HepG2 (cell line): ENCODE results near the gene TOP2A. TPM values are rescaled to one million over a fixed set of nuclear protein-coding genes. Genes with fewer than 3 reads are reported as not detected.
A peak's percentile ranks its signal among the peaks of the same experiment; 100 is the strongest.

Experiments used
- ATF7-NPFF ChIP-seq: sonication (generic); formaldehyde crosslinking; IDR thresholded peaks from 2 replicates; pipeline ENCODE4 v1.8.1; 2023; ENCODE audit warnings: mild to moderate bottlenecking, low read depth, missing genetic modification reagents, moderate library complexity
- CCDC6 ChIP-seq: sonication (generic); formaldehyde crosslinking; IDR thresholded peaks from 2 replicates; pipeline ENCODE4 v1.8.1; 2022; ENCODE audit warnings: mild to moderate bottlenecking, missing genetic modification reagents, moderate library complexity
- HCFC1 ChIP-seq: fragments of 150-350 bp; IDR thresholded peaks from 2 replicates; pipeline ENCODE4 v1.6.1; 2014; ENCODE audit warnings: low read depth, low read length
- HNRNPK ChIP-seq: fragments of 200-400 bp; formaldehyde crosslinking; IDR thresholded peaks from 2 replicates; pipeline ENCODE4 v1.6.1; 2018; ENCODE audit warnings: low read length, low read depth, moderate library complexity, mild to moderate bottlenecking; ENCODE audit not compliant: poor library complexity, severe bottlenecking
- HOXD1 ChIP-seq: sonication (generic); formaldehyde crosslinking; IDR thresholded peaks from 2 replicates; pipeline ENCODE4 v1.5.0; 2020; ENCODE audit warnings: missing genetic modification reagents
- MEIS2 ChIP-seq: sonication (generic); formaldehyde crosslinking; IDR thresholded peaks from 2 replicates; pipeline ENCODE4 v1.9.0; 2021; ENCODE audit warnings: mild to moderate bottlenecking, missing genetic modification reagents
- NPAS2 ChIP-seq: sonication (generic); formaldehyde crosslinking; IDR thresholded peaks from 2 replicates; pipeline ENCODE4 v1.8.0; 2022; ENCODE audit warnings: mild to moderate bottlenecking, missing genetic modification reagents, borderline replicate concordance
- REPIN1 ChIP-seq: sonication (generic); formaldehyde crosslinking; IDR thresholded peaks from 2 replicates; pipeline ENCODE4 v1.8.0; 2022; ENCODE audit warnings: missing genetic modification reagents, low read depth, mild to moderate bottlenecking, borderline replicate concordance
- RFX5 ChIP-seq: IDR thresholded peaks from 2 replicates; pipeline ENCODE4 v1.6.1; 2011; ENCODE audit warnings: low read depth, low read length, improper control_type of control experiment
- YEATS2 ChIP-seq: sonication (generic); formaldehyde crosslinking; IDR thresholded peaks from 2 replicates; pipeline ENCODE4 v1.4.0; 2020; ENCODE audit warnings: missing genetic modification reagents, borderline replicate concordance
- ZFP36 ChIP-seq: fragments of 150-350 bp; IDR thresholded peaks from 2 replicates; pipeline ENCODE4 v1.6.1; 2018; ENCODE audit warnings: borderline replicate concordance, low read length, low read depth; ENCODE audit not compliant: partially characterized antibody
- ZNF160 ChIP-seq: sonication (generic); formaldehyde crosslinking; IDR thresholded peaks from 2 replicates; pipeline ENCODE4 v1.8.0; 2022; ENCODE audit warnings: mild to moderate bottlenecking, inconsistent platforms, missing genetic modification reagents
- ZNF251 ChIP-seq: sonication (generic); formaldehyde crosslinking; IDR thresholded peaks from 2 replicates; pipeline ENCODE4 v1.9.0; 2021; ENCODE audit warnings: mild to moderate bottlenecking, missing genetic modification reagents
- polyA plus RNA-seq, 8 experiments: library from polyadenylated mRNA; depleted of rRNA in 3 of 8; stranded (reverse) in 7 of 8; unstranded in 1 of 8; fragments of >200 nt; fragmentation: Illumina TruSeq in 4 of 8; extraction: Trizol in 4 of 8; gene quantifications; 2 replicates each; pipeline versions ENCODE4 v1.2.1 to v1.2.3, GENCODE V29; 2011 to 2016; ENCODE audit warnings: low read depth in 4 of 8, missing spikeins in 1 of 8, mixed read lengths in 1 of 8; ENCODE audit not compliant: insufficient read depth in 1 of 8
- total RNA-seq, 5 experiments: library from RNA; depleted of rRNA; stranded (reverse); fragments of >200 nt; fragmentation: Illumina TruSeq; extraction: Trizol; gene quantifications; 2 replicates each; pipeline ENCODE4 v1.2.3, GENCODE V29; 2016; ENCODE audit warnings: low read depth in 1 of 5
- TF ChIP-seq, protein P1 (sequence below): sonication (generic); formaldehyde crosslinking; IDR thresholded peaks from 2 replicates; pipeline ENCODE4 v1.5.1; 2020; ENCODE audit warnings: mild to moderate bottlenecking, missing genetic modification reagents
- TF ChIP-seq, protein P2 (sequence below): sonication (generic); formaldehyde crosslinking; IDR thresholded peaks from 2 replicates; pipeline ENCODE4 v1.5.1; 2020; ENCODE audit warnings: mild to moderate bottlenecking, missing genetic modification reagents, borderline replicate concordance
- TF ChIP-seq, protein P3 (sequence below): IDR thresholded peaks from 2 replicates; pipeline ENCODE4 v1.4.0; 2020; ENCODE audit warnings: mild to moderate bottlenecking, missing genetic modification reagents

The TOP2A gene
- total and polyA plus RNA-seq, 2 of the 13 experiments (the other 11 are each of a cell fraction or from before 2014, with no cell fraction given): 108 to 327 TPM

DNA sequence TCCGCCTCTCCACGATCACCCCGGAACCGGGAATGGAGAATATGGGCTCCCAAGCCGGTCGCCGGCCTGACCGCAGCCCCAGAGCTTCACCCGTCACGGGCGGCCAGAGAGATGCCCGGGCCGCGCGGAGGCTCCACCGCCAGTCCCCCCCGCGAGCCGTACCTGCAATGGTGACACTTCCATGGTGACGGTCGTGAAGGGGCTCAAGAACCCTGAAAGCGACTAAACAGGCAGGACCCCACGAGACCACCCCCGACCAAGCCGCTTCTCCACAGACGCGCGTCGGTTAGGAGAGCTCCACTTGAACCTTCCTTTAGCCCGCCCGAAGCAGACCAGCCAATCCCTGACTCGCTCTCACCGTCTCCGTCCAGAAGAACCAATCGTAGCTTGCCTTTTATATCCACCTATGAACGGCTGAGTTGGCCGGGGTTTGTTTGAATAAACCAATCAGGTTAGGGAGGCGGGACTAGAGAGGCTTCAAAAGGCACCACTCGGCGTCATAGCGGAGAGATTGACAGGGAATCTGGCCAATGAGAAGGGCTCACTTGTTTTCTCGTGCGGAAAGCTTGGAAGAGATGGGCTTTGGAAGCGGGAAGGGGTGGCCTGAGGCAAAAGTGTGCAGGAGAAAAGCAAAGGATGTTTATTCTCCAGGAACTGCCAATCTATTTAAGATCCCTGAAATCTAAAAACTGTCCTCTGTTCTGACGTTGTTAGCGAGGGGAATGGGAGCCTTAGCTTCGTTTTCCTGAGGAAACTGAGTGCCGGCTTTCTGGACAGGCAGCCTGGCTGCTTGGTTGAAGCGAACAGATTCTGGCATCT, at the start of gene TOP2A (continued):
- TF ChIP-seq, protein P1, sequence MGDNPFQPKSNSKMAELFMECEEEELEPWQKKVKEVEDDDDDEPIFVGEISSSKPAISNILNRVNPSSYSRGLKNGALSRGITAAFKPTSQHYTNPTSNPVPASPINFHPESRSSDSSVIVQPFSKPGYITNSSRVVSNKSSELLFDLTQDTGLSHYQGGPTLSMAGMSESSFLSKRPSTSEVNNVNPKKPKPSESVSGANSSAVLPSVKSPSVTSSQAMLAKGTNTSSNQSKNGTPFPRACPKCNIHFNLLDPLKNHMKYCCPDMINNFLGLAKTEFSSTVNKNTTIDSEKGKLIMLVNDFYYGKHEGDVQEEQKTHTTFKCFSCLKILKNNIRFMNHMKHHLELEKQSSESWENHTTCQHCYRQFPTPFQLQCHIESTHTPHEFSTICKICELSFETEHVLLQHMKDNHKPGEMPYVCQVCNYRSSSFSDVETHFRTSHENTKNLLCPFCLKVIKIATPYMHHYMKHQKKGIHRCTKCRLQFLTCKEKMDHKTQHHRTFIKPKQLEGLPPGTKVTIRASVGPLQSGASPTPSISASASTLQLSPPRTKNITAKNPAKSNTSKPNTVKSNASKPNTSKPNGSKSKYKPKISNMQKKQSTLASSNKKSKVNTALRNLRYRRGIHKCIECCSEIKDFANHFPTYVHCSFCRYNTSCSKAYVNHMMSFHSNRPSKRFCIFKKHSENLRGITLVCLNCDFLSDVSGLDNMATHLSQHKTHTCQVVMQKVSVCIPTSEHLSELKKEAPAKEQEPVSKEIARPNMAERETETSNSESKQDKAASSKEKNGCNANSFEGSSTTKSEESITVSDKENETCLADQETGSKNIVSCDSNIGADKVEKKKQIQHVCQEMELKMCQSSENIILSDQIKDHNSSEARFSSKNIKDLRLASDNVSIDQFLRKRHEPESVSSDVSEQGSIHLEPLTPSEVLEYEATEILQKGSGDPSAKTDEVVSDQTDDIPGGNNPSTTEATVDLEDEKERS (CRISPR knock-in tag): no peak
- TF ChIP-seq ZNF251 (CRISPR knock-in tag) (no peak), ZFP36 (no peak), NPAS2 (CRISPR knock-in tag) (no peak), ZNF160 (CRISPR knock-in tag) (no peak; the same call in 1 of the 2 replicates), HCFC1 (no peak), HNRNPK (no peak), YEATS2 (CRISPR knock-in tag) (peak; percentile 75; the same call in 1 of the 2 replicates), RFX5 (0 out of 2 replicates have a peak, but pooled peaks have one; percentile 10), MEIS2 (peak; percentile 48; the same call in 1 of the 2 replicates), CCDC6 (CRISPR knock-in tag) (peak; percentile 98), HOXD1 (CRISPR knock-in tag) (no peak), ATF7-NPFF (peak; percentile 96), REPIN1 (CRISPR knock-in tag) (peak; percentile 92)
- TF ChIP-seq, protein P2, sequence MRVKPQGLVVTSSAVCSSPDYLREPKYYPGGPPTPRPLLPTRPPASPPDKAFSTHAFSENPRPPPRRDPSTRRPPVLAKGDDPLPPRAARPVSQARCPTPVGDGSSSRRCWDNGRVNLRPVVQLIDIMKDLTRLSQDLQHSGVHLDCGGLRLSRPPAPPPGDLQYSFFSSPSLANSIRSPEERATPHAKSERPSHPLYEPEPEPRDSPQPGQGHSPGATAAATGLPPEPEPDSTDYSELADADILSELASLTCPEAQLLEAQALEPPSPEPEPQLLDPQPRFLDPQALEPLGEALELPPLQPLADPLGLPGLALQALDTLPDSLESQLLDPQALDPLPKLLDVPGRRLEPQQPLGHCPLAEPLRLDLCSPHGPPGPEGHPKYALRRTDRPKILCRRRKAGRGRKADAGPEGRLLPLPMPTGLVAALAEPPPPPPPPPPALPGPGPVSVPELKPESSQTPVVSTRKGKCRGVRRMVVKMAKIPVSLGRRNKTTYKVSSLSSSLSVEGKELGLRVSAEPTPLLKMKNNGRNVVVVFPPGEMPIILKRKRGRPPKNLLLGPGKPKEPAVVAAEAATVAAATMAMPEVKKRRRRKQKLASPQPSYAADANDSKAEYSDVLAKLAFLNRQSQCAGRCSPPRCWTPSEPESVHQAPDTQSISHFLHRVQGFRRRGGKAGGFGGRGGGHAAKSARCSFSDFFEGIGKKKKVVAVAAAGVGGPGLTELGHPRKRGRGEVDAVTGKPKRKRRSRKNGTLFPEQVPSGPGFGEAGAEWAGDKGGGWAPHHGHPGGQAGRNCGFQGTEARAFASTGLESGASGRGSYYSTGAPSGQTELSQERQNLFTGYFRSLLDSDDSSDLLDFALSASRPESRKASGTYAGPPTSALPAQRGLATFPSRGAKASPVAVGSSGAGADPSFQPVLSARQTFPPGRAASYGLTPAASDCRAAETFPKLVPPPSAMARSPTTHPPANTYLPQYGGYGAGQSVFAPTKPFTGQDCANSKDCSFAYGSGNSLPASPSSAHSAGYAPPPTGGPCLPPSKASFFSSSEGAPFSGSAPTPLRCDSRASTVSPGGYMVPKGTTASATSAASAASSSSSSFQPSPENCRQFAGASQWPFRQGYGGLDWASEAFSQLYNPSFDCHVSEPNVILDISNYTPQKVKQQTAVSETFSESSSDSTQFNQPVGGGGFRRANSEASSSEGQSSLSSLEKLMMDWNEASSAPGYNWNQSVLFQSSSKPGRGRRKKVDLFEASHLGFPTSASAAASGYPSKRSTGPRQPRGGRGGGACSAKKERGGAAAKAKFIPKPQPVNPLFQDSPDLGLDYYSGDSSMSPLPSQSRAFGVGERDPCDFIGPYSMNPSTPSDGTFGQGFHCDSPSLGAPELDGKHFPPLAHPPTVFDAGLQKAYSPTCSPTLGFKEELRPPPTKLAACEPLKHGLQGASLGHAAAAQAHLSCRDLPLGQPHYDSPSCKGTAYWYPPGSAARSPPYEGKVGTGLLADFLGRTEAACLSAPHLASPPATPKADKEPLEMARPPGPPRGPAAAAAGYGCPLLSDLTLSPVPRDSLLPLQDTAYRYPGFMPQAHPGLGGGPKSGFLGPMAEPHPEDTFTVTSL: no peak
- TF ChIP-seq, protein P3, sequence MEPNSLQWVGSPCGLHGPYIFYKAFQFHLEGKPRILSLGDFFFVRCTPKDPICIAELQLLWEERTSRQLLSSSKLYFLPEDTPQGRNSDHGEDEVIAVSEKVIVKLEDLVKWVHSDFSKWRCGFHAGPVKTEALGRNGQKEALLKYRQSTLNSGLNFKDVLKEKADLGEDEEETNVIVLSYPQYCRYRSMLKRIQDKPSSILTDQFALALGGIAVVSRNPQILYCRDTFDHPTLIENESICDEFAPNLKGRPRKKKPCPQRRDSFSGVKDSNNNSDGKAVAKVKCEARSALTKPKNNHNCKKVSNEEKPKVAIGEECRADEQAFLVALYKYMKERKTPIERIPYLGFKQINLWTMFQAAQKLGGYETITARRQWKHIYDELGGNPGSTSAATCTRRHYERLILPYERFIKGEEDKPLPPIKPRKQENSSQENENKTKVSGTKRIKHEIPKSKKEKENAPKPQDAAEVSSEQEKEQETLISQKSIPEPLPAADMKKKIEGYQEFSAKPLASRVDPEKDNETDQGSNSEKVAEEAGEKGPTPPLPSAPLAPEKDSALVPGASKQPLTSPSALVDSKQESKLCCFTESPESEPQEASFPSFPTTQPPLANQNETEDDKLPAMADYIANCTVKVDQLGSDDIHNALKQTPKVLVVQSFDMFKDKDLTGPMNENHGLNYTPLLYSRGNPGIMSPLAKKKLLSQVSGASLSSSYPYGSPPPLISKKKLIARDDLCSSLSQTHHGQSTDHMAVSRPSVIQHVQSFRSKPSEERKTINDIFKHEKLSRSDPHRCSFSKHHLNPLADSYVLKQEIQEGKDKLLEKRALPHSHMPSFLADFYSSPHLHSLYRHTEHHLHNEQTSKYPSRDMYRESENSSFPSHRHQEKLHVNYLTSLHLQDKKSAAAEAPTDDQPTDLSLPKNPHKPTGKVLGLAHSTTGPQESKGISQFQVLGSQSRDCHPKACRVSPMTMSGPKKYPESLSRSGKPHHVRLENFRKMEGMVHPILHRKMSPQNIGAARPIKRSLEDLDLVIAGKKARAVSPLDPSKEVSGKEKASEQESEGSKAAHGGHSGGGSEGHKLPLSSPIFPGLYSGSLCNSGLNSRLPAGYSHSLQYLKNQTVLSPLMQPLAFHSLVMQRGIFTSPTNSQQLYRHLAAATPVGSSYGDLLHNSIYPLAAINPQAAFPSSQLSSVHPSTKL (CRISPR knock-in tag): no peak
